Measurements from ENCODE around the gene PRKCE. TPM values are rescaled to one million over a fixed set of nuclear protein-coding genes. Genes with fewer than 3 reads are reported as not detected.

Gene PRKCE
- total RNA-seq, 2 experiments from 2014 or later, result 6.1 to 8.0 TPM

DNA sequence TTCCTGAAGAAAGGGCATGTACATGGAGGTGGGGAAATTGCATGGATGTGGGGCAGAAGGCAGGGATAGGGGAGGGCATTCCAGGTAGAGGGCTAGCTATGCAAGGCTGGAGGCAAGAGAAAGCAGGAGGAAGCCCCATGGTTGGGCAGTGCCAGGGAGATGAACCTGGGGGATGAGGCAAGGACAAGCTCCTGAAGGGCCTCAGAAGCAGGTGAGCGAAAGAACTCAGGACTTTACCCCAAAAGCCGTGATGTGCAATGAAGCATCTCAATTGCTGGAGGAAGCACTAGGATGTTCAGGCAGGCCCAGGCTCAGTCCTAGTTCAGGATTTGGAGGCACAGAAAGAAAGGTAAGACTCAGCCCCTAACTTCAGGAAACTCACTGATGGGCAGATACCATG lies 528.7 kb downstream of the PRKCE start:
- peaks cover 14% of the 10 kb centered on the region for H3K4me1 Mint-ChIP-seq
- H3K9me3 Mint-ChIP-seq, result no peaks in the 10 kb centered on the region
- H3K4me3 Mint-ChIP-seq, result no peak overlapping the region
- no peak overlapping the region for H3K27ac Mint-ChIP-seq
- peaks cover under 1% of the 10 kb centered on the region for H3K36me3 Mint-ChIP-seq
- no peak for DNase-seq
- no peaks in the 10 kb centered on the region for H3K27me3 Mint-ChIP-seq

DNA sequence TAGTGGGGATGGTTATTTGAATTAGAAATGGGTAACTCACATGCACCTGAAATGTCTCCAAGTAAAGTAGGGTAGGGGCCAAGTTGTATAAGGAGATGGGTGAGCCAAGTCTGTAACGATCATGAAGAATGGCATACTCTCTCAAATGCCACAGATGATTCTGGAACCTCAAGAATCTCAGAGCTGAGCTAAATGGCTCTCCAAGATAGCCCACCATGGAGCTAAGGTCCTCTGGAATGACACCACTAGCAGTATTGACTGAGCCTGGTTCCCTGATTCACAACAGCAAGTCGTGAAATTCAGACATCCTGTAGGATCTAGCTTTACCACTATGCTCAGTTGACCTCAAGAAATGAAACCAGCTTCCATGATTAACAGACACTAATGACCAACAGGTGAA lies 529.8 kb downstream of the PRKCE start:
- DNase-seq, result no peak
- Mint-ChIP-seq H3K4me3 (no peak overlapping the region), H3K4me1 (peaks cover 14% of the 10 kb centered on the region), H3K36me3 (peaks cover 3% of the 10 kb centered on the region), H3K27me3 (no peaks in the 10 kb centered on the region), H3K9me3 (no peaks in the 10 kb centered on the region), H3K27ac (no peak overlapping the region)

DNA sequence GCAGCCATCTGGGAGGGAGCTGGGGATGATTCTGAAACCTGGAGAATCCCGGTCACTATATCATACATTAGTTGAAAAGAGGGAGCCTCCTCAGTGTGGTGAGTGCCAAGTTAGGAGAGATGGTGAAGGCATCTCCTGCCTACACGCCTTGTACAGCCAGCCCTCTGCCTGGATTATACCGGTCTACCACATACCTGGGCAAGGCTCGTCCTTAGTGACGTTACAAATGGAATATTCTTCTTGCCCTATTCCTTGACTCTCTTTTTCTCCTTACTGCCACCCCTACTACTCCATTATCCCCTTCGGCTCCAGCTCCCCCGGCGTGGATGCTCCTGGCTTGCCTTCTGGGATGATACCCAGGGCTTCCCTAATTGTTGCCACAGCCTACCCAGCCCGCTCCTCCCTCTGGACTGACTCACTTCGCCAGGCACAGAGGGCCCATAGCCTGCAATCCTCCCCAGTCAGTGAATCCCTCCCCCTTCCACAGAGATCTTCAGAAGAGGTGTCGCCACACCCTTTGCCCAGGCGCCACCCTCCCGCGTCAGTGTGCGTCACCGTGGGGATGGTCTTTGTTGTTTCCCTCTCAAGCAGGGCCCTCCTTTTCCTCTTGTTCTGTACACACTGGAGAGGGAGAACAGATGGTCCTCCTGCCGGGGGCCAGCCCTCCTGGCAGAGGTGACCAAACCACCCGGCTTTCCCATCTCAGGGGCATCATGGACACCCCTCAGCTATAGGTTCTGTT lies 530.5 kb downstream of the PRKCE start:
- DNase-seq, result no peak
- H3K4me3 Mint-ChIP-seq, result no peak overlapping the region
- H3K27ac Mint-ChIP-seq, result no peak overlapping the region
- no peaks in the 10 kb centered on the region for H3K27me3 Mint-ChIP-seq
- peaks cover 3% of the 10 kb centered on the region for H3K36me3 Mint-ChIP-seq
- H3K4me1 Mint-ChIP-seq, result peaks cover 16% of the 10 kb centered on the region
- H3K9me3 Mint-ChIP-seq, result no peaks in the 10 kb centered on the region

DNA sequence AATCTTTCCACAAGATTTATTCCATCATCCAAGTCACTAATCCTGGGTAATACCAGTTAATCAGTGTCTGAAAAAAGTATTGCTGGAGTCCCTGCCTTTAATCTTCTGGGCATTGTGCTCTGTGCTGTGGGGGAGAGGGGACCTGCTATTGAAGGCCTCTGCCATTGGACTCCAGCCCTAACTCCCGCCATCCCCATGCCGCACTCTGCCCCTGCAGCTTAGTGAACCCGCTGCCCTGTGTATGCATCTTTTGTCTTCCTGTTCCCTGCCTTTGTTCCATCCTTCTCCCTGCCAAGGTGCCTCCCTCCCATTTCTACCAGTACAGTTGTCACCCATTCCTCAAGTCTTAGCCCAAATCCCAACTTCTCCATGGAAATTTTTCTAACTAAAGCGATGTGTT lies 532.0 kb downstream of the PRKCE start:
- H3K27me3 Mint-ChIP-seq, result no peaks in the 10 kb centered on the region
- H3K9me3 Mint-ChIP-seq, result no peaks in the 10 kb centered on the region
- no peak overlapping the region for H3K4me3 Mint-ChIP-seq
- DNase-seq, result no peak
- peaks cover 20% of the 10 kb centered on the region for H3K4me1 Mint-ChIP-seq
- no peak overlapping the region for H3K27ac Mint-ChIP-seq
- peaks cover 3% of the 10 kb centered on the region for H3K36me3 Mint-ChIP-seq

DNA sequence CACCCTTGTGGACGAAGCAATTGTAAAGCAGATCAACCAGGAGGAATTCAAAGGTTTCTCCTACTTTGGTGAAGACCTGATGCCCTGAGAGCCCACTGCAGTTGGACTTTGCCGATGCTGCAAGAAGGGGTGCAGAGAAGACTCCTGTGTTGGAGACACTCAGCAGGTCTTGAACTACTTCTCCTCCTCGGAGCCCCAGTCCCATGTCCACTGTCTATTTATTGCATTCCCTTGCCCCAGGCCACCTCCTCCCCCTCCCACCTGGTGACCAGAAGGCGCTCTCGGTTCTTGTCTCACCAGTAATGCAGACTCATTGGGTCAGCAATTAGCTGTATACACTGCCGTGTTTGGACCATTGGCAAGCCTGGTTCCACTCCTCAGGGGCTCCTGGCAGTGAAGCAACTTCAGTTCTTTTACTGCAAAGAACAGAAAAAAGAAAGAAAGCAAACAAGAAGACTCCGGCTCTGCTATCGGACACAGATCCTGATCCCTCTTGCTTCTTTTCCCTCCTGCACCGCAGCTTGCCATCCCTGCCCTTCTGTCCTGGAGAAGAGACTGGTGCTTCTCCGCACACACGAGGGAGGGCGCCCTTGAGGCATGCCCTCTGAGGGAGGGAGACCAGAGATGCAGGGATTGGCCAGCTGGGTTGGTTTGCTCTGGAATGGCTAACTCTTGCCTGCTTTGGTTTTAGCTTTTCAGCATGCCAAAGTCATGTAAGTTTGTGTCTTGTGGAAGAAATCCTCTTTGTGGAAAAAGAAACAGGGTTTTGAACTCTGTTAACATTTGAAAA lies 533.5 kb downstream of the PRKCE start:
- H3K27ac Mint-ChIP-seq, result no peak overlapping the region
- H3K4me1 Mint-ChIP-seq, result peaks cover 10% of the 10 kb centered on the region
- no peaks in the 10 kb centered on the region for H3K9me3 Mint-ChIP-seq
- H3K4me3 Mint-ChIP-seq, result no peak overlapping the region
- peaks cover 3% of the 10 kb centered on the region for H3K36me3 Mint-ChIP-seq
- no peaks in the 10 kb centered on the region for H3K27me3 Mint-ChIP-seq
- no peak for DNase-seq

DNA sequence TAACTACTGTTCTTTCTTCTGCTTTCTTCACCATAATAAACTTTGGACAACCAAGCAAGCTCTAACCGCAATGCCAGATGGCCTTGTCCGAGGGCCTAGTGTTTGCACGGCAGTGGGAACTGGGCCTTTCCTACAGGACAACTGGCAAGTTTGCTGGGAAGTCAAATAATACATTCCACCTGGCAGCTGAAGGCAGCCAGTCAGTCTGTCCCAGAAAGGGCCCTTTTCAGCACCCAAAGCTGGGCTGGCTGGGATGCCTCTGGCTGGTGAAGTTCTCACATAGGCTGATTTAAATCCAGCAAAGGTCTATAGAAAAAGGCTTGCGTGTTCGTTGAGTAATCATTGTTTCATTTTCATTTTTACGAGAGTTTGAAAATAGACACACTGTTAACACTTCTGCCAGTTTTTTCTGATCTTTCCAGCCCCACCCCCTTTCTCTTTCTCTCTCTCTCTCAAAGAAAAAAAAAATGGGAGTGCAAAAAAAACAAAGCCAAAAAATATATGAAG lies 535.7 kb downstream of the PRKCE start:
- Mint-ChIP-seq H3K27me3 (no peaks in the 10 kb centered on the region), H3K27ac (peak overlapping the region; percentile 87), H3K4me3 (peak overlapping the region; percentile 53), H3K4me1 (peaks cover 10% of the 10 kb centered on the region), H3K36me3 (peaks cover 3% of the 10 kb centered on the region), H3K9me3 (no peaks in the 10 kb centered on the region)
- DNase-seq, result peak; percentile 28

DNA sequence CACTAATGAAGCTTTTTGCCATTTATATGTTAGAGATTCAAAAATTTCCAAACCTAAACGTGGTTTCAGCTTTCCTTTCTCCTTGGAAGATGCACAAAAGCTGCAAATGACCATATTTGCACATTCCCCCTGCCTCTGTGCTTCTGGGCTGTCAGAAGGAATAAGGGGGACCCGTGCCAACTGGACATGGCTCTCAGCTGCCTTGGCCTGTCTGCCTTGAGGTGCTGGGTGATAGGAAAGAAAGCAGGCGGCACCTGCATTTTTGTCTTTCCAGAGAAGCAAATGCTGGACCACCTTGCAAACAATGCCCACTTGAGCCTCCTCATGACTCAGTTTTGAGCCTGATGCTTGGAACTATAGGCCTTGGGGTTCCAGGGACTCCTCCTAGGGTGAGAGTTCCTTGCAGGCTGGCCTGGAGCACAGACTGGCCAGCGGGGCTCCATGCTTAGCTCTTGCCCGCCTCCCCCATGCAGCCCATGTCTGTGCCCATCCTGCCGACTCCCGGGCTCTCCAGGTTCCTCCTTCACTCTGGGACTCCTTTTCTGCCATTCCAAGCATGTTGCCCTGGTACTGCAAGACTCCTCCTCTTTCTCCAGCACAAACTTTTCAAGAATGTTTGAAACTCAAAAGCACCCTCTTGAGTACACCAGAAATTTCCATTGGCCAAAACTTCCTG lies 536.7 kb downstream of the PRKCE start:
- H3K27ac Mint-ChIP-seq, result no peak overlapping the region
- no peaks in the 10 kb centered on the region for H3K9me3 Mint-ChIP-seq
- H3K27me3 Mint-ChIP-seq, result no peaks in the 10 kb centered on the region
- no peak for DNase-seq
- no peak overlapping the region for H3K4me3 Mint-ChIP-seq
- peaks cover 10% of the 10 kb centered on the region for H3K4me1 Mint-ChIP-seq
- H3K36me3 Mint-ChIP-seq, result peaks cover 3% of the 10 kb centered on the region

DNA sequence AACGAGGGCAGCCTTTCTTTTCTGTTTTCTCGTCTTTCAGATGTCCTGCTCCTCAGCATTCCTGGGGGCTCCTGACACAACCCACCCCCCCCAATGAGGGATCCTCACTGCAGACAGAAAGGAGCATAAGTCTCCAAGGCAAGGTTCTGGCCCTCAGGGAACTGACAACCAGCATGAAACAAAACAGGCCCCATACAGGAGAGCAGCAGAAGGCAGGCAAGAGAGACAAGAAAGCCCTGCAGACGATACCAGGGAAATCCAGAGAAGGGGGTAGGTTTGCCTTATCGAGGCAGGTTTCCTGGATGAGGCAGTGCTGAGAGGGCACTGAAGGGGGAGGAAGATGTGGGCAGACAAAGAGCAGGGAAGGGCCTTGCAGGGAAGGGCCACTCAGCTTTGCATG lies 541.9 kb downstream of the PRKCE start:
- H3K36me3 Mint-ChIP-seq, result no peaks in the 10 kb centered on the region
- no peaks in the 10 kb centered on the region for H3K9me3 Mint-ChIP-seq
- no peaks in the 10 kb centered on the region for H3K27me3 Mint-ChIP-seq

DNA sequence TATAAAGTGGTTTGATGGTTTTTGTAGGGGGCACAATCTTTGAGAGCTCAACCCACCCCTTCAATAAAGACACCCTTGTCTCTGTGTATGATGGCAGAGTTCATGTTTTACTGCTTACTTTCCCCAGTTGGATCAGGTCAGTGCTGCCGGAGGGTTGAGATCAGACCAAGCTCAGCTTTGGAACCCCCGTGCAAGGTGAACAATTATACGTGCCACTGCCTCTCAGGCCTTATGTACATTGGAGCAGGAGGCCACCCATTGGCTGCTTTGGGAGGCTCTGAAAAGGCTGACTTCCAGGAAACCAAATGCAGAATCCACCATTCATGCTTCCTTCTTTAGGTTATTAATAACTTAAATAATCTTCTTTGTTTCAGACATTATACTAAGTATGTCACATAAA lies 542.4 kb downstream of the PRKCE start:
- H3K4me3 Mint-ChIP-seq, result no peak overlapping the region
- no peaks in the 10 kb centered on the region for H3K36me3 Mint-ChIP-seq
- no peaks in the 10 kb centered on the region for H3K27me3 Mint-ChIP-seq
- DNase-seq, result no peak
- peaks cover 4% of the 10 kb centered on the region for H3K4me1 Mint-ChIP-seq
- no peaks in the 10 kb centered on the region for H3K9me3 Mint-ChIP-seq
- H3K27ac Mint-ChIP-seq, result no peak overlapping the region

More for the DNA sequence above, 541.9 kb downstream of the PRKCE start:
- Mint-ChIP-seq H3K4me1 (peaks cover 4% of the 10 kb centered on the region), H3K27ac (no peak overlapping the region), H3K4me3 (no peak overlapping the region)
- DNase-seq, result no peak

DNA sequence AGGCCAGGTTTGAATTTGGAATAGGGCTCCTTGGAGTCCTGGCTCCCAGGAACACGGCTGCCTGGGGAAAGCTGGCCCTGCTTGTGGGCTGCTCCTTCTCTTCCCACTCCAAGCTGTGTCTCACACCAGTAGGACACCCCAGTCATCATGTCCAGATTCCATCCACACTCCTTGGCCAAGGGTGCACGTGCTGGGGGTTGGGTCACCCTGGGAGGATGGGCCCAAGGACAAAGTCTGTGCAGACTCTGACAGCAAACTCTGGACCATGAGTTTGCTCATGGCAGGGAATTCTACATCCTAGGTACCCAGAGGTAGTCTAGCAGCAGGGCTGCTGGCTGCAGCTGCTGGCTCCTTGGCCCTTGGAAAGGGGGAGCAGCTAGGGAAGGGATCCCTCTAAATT lies 543.4 kb downstream of the PRKCE start:
- Mint-ChIP-seq H3K27ac (no peak overlapping the region), H3K4me1 (peaks cover 5% of the 10 kb centered on the region), H3K9me3 (no peaks in the 10 kb centered on the region), H3K27me3 (no peaks in the 10 kb centered on the region), H3K36me3 (no peaks in the 10 kb centered on the region), H3K4me3 (no peak overlapping the region)
- DNase-seq, result no peak

DNA sequence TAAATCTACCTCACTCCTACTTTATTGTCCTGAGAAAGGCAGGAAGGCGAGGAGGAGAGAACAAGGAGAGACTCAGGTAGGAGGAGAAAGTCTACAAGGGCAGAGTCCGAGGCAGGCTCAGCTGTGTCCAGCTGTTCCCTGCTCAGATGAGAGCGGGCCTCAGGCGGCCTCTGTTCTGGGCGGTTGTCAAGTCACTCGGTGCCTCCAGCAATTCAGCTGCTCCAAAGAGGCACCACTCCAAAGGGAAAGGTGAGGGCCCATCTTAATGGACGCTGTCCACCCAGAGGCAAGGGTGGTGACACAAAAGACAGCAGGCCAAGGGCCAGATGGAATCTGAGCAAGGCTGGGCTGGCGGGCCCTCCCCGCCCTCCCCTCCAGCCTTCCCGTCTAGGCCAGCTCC lies 544.3 kb downstream of the PRKCE start:
- no peaks in the 10 kb centered on the region for H3K27me3 Mint-ChIP-seq
- H3K4me3 Mint-ChIP-seq, result no peak overlapping the region
- no peak for DNase-seq
- H3K9me3 Mint-ChIP-seq, result no peaks in the 10 kb centered on the region
- H3K36me3 Mint-ChIP-seq, result no peaks in the 10 kb centered on the region
- peaks cover 13% of the 10 kb centered on the region for H3K4me1 Mint-ChIP-seq
- no peak overlapping the region for H3K27ac Mint-ChIP-seq

DNA sequence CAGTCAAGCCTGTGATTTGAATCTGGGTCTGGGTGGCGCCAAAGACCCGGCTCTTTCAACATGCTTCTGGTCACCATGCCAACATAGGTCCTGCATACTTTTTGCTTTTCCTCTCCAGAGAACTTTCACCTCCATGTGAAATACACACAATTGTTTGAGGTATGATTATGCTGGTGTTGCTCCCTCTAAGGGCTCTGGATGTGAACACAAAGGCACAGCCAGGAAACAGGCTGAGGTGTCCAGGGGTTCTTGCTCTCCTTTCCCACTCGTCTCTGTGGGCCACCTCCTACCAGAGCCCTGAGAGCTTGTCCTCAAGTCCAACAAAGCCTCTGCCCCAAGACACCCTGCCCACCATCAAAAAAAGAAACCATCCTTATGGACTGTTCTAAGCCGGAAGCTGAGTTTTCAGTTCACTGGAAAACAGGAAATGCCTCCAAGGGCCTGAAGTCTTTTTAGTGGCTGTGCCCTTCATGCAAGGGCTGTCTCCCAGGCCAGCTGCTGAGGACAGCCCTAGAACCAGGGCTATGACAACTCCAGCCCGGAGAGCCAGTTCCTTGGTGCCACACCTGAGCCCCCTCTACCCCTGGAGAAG lies 545.5 kb downstream of the PRKCE start:
- Mint-ChIP-seq H3K9me3 (peaks cover 3% of the 10 kb centered on the region), H3K4me1 (peaks cover 16% of the 10 kb centered on the region), H3K4me3 (no peak overlapping the region), H3K36me3 (no peaks in the 10 kb centered on the region), H3K27me3 (no peaks in the 10 kb centered on the region), H3K27ac (no peak overlapping the region)
- no peak for DNase-seq

DNA sequence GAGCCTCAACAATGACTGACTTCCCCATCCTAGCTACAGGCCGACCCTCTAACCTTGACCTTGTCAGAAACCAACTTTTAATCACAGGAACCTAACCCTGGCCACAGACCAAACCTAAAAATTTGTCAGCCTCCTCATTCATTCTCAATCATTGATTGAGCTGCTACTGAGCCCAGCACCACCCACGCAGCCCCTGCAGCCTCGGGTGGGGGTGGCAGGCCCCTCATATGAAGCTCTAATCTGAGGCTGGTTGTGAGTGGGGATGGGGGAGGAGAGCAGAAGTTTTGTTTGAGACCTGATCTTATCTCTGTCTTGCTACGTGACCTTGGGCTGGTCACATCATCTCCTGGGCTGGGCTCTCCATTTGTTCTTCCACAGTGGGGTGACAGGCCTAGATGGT lies 546.2 kb downstream of the PRKCE start:
- Mint-ChIP-seq H3K4me3 (no peak overlapping the region), H3K4me1 (peaks cover 16% of the 10 kb centered on the region), H3K27me3 (no peaks in the 10 kb centered on the region), H3K27ac (no peak overlapping the region), H3K36me3 (no peaks in the 10 kb centered on the region), H3K9me3 (peaks cover 3% of the 10 kb centered on the region)
- no peak for DNase-seq

DNA sequence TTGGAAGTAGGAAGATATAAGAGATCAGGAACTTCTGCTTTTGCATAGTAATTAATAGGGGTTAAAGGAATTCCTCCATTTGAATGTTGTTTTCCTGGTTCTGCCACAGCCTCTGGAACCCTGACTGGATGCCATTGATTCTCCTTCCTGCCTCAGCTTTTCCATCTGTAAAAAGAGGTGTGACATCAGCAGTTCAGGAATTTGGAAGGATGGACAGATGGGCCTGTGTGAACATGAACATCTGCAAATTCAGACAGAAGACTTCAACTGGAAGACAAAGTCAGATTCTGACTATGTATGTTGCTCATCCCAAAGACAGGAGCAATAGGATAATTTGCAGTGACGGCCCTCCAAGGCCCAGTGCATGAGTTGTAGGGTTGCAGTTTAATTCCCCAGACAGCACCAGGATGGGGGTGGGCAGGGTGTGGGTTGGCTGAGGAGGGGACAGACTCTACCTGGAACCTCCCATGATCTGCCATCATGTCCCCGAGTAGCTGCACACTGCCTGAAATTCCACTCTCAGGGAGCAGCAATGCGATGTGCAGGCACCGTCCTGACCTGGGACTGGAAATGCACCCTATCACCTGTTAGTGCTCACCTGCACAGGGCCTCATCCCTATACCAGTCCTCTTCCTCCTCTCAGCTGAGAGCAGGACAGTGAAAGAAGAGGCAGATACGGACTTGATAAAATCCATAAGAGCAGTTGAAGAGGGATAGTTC lies 546.8 kb downstream of the PRKCE start:
- Mint-ChIP-seq H3K36me3 (no peaks in the 10 kb centered on the region), H3K4me3 (no peak overlapping the region), H3K9me3 (peaks cover 3% of the 10 kb centered on the region), H3K27ac (no peak overlapping the region), H3K27me3 (no peaks in the 10 kb centered on the region), H3K4me1 (peaks cover 20% of the 10 kb centered on the region)
- no peak for DNase-seq

Measured in activated naive CD8-positive, alpha-beta T cell treated with anti-CD3 and anti-CD28 coated beads for 36 hours (primary cell).